Measurements from ENCODE around the gene NPHP4. TPM values are rescaled to one million over a fixed set of nuclear protein-coding genes. Genes with fewer than 3 reads are reported as not detected.

Gene NPHP4
- total RNA-seq, 1 donor from 2014 or later, result 16.1 TPM

DNA sequence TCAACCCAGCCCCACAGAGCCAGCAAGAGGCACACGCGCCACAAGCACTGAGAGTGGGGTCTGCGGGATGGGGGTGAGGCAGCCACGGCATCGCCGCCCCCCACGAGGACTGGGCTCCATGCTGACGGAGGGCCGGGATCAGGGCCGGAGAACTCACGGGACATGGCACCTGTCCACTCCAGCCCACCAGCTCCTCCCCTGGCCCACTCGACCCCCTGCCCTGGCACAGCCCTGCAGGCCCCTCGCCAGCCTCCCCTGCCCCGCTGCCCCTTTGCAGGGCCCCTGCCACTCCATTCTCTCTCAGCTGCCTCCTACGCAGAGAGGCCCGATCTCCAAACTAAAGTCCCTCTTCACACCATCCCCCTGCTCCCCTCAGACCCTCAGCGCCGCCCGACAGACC, 134.0 kb downstream of the NPHP4 start:
- Histone ChIP-seq H3K4me1 (no peaks in the 10 kb centered on the region), H3K9me3 (no peaks in the 10 kb centered on the region), H3K27me3 (ENCODE audit: low read depth) (no peaks in the 10 kb centered on the region), H3K27ac (no peak overlapping the region), H3K4me3 (no peak overlapping the region), H3K36me3 (peaks cover 19% of the 10 kb centered on the region)
- ATAC-seq, result no peak
- intact Hi-C loops (cut with DNase I), result no loop called here
- TF ChIP-seq, protein P1, sequence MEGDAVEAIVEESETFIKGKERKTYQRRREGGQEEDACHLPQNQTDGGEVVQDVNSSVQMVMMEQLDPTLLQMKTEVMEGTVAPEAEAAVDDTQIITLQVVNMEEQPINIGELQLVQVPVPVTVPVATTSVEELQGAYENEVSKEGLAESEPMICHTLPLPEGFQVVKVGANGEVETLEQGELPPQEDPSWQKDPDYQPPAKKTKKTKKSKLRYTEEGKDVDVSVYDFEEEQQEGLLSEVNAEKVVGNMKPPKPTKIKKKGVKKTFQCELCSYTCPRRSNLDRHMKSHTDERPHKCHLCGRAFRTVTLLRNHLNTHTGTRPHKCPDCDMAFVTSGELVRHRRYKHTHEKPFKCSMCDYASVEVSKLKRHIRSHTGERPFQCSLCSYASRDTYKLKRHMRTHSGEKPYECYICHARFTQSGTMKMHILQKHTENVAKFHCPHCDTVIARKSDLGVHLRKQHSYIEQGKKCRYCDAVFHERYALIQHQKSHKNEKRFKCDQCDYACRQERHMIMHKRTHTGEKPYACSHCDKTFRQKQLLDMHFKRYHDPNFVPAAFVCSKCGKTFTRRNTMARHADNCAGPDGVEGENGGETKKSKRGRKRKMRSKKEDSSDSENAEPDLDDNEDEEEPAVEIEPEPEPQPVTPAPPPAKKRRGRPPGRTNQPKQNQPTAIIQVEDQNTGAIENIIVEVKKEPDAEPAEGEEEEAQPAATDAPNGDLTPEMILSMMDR (IDR thresholded peaks at IDR 0.05), result no peak
- no peak for DNase-seq

DNA sequence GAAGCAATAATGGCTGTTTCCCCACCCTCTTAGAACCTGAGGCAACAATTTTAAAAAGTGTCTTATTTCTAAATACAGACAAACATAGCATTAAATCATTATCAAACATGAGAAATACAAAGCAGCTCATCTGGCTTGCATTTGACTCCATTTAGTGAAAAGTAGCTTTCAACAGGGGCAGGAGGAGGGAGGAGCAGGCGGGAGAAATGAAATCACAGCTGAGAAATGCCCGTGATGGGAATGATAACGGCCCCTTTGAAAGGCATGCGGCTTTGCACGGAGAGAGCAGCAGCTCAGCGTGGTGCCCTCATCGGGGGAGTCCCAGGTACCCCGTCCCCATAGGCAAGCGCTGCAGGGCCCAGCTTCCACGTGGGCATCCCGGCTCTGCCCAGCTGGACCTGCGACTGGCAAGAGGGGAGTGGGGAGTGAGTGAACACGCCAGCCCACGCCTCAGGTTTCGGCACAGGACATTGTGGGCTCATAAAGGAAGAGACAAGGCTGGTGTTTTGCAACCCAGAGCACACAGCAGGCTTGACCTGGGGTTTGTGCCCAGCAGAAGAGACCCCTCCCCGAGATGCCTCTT, 134.6 kb downstream of the NPHP4 start:
- Histone ChIP-seq H3K27me3 (ENCODE audit: low read depth) (no peaks in the 10 kb centered on the region), H3K4me1 (no peaks in the 10 kb centered on the region), H3K27ac (no peak overlapping the region), H3K9me3 (no peaks in the 10 kb centered on the region), H3K4me3 (no peak overlapping the region), H3K36me3 (peaks cover 13% of the 10 kb centered on the region)
- ATAC-seq, result no peak
- DNase-seq, result no peak
- TF ChIP-seq, protein P1 (IDR thresholded peaks at IDR 0.05), result no peak
- intact Hi-C loops (cut with DNase I), result no loop called here

DNA sequence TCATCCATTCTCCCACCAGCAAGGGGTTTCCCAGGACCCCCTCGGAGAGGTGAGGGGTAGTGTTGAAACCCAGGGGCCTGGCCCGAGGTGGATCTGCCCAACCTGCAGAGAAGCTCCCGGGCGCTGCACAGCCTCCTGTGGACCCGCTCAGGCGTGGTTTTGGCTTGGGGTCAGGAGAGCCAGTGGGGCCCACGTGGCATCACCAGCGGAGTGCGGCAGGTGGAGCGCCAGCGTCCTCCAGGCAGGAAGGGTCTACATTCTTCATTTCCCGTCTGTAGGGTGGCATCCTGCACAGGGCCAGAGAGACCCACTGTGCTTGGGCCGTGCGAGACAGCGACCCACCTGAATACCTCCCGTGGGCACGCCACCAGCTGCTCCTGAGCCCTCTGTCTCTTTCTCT, 135.2 kb downstream of the NPHP4 start:
- Histone ChIP-seq H3K4me1 (no peaks in the 10 kb centered on the region), H3K27ac (no peak overlapping the region), H3K9me3 (no peaks in the 10 kb centered on the region), H3K27me3 (ENCODE audit: low read depth) (no peaks in the 10 kb centered on the region), H3K4me3 (no peak overlapping the region), H3K36me3 (peaks cover 7% of the 10 kb centered on the region)
- intact Hi-C loops (cut with DNase I), result no loop called here
- ATAC-seq (no peak), DNase-seq (no peak)
- TF ChIP-seq, protein P1 (IDR thresholded peaks at IDR 0.05), result no peak

DNA sequence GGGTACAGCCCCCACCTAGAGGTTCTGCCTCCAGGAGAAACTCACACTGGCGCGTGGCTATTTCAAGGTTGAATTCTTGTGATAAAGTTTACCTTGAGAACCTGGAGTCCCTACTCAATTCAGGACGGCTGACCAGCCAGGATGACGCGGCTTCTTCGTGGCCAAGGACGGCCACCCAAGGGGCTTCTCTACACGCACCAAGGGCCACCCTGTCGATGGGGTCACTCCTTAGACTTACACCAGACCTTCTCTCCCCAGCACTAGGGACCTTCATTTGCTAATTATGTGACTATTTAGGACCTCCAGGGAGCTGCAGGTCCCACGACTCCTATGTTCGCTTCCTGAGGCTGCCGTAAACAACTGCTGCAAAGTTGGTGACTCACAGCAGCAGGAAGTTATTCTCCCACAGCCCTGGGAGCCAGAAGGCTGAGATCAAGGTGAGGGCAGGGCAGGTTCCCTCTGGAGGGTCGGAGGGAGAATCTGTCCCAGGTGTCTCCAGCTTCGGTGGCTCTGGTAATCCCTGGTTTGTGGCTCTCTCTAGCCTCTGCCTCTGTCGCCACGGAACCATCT, 135.9 kb downstream of the NPHP4 start:
- DNase-seq (no peak), ATAC-seq (no peak)
- Histone ChIP-seq H3K4me1 (no peaks in the 10 kb centered on the region), H3K9me3 (no peaks in the 10 kb centered on the region), H3K4me3 (no peak overlapping the region), H3K36me3 (peaks cover under 1% of the 10 kb centered on the region), H3K27ac (no peak overlapping the region), H3K27me3 (ENCODE audit: low read depth) (no peaks in the 10 kb centered on the region)
- intact Hi-C loops (cut with DNase I), result no loop called here
- TF ChIP-seq, protein P1 (IDR thresholded peaks at IDR 0.05), result no peak

DNA sequence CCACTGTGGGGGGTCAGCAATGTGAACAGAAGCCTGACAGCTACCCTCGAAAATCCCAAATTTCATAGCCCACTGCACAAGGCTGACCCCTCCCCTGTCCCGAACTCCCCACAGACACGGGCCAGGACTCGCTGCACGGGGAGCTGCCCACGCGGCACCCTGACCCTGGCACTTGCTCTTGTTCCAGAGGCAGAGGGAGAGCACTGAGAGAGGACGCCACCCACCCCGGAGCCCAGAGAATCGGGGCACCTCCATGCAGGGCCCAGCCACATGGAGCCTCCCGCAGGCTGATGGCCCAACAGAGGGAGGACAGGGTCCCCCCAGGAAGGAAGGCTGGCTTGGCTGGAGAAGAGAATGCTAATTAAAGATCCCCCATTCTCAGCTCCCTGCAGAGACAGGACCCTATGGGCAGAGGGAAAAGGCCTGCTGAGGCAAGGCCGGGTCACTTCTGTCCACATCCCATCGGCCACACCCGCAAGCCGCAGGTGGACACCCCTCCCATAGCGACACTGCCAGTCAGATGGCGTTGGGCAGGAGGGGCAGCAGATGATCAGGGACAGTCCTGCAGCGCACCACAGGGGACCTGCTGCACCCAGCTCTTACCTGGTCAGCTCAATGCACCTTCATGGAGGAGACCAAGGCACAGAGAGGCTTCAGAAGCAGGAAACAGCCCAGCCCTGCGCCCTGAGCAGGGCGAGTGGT, 136.9 kb downstream of the NPHP4 start:
- Histone ChIP-seq H3K36me3 (no peaks in the 10 kb centered on the region), H3K9me3 (no peaks in the 10 kb centered on the region), H3K27me3 (ENCODE audit: low read depth) (no peaks in the 10 kb centered on the region), H3K4me3 (no peak overlapping the region), H3K4me1 (no peaks in the 10 kb centered on the region), H3K27ac (no peak overlapping the region)
- no peak for DNase-seq
- intact Hi-C loops (cut with DNase I), result no loop called here
- TF ChIP-seq, protein P1 (IDR thresholded peaks at IDR 0.05), result no peak
- ATAC-seq, result no peak
